AG04450 (cell line): Measurements from ENCODE around the gene KLF3. TPM values are rescaled to one million over a fixed set of nuclear protein-coding genes. Genes with fewer than 3 reads are reported as not detected.
A peak's percentile ranks its signal among the peaks of the same experiment; 100 is the strongest.

Experiments
- CTCF ChIA-PET: fragments of 300-600, 350-600 bp; formaldehyde crosslinking; extraction: SDS; loops from one replicate; lab custom pipeline; 2022; ENCODE audit warnings: antibody characterized with exemption, inconsistent platforms; lab: Charles Lee
- POLR2A ChIA-PET: fragments of 350-600 bp; formaldehyde crosslinking; extraction: SDS; loops from one replicate; lab custom pipeline; 2021; ENCODE audit warnings: antibody characterized with exemption, inconsistent platforms; lab: Yijun Ruan, JAX
- DNase-seq: peaks from one replicate; pipeline ENCODE4 v3.0.0-alpha.2; 2011; ENCODE audit warnings: low read depth, low spot score
- H3K27ac ChIP-seq: one replicate; pipeline ENCODE4 v1.5.1; 2012; ENCODE audit warnings: low read depth, low read length, control low read depth
- H3K27me3 ChIP-seq: one replicate; pipeline ENCODE4 v1.6.0; 2012; ENCODE audit warnings: low read length; ENCODE audit not compliant: control insufficient read depth, insufficient read depth
- H3K4me3 ChIP-seq: 2 replicates; pipeline ENCODE4 v1.5.1; 2011; ENCODE audit warnings: mild to moderate bottlenecking, low read depth, low read length, control low read depth
- H3K9me3 ChIP-seq: 2 replicates; pipeline ENCODE4 v1.5.1; 2012; ENCODE audit warnings: low read length; ENCODE audit not compliant: control insufficient read depth, insufficient read depth
- polyA plus RNA-seq: library from polyadenylated mRNA; depleted of rRNA; stranded (reverse); fragments of >200 nt; gene quantifications from 2 replicates; pipeline ENCODE4 v1.2.3, GENCODE V29; 2011
- TF ChIP-seq, protein P1 (sequence below): IDR thresholded peaks from 2 replicates; pipeline ENCODE4 v1.5.1; 2011; ENCODE audit warnings: low read depth, low read length, control low read depth, inconsistent platforms

KLF3 gene
- polyA plus RNA-seq, 1 experiment: 24.3 TPM

DNA sequence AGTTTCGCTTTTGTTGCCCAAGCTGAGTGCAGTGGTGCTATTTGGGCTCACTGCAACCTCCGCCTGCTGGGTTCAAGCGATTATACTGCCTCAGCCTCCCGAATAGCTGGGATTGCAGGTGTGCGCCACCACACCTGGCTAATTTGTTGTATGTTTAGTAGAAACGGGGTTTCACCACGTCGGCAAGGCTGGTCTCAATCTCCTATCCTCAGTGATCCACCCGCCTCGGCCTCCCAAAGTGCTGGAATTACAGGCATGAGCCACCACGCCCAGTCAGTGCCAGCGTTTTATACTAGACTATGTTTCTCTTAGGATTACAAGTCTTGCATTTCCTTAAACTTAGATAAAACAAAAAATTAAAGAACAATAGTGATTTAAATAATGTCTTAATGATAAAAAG, 13.0 kb downstream of the KLF3 start:
- no peak for DNase-seq
- Histone ChIP-seq H3K27ac (no peak overlapping the region), H3K4me3 (no peak overlapping the region), H3K9me3 (no peaks in the 10 kb centered on the region), H3K27me3 (no peaks in the 10 kb centered on the region)
- POLR2A ChIA-PET: no interaction called here
- TF ChIP-seq, protein P1, sequence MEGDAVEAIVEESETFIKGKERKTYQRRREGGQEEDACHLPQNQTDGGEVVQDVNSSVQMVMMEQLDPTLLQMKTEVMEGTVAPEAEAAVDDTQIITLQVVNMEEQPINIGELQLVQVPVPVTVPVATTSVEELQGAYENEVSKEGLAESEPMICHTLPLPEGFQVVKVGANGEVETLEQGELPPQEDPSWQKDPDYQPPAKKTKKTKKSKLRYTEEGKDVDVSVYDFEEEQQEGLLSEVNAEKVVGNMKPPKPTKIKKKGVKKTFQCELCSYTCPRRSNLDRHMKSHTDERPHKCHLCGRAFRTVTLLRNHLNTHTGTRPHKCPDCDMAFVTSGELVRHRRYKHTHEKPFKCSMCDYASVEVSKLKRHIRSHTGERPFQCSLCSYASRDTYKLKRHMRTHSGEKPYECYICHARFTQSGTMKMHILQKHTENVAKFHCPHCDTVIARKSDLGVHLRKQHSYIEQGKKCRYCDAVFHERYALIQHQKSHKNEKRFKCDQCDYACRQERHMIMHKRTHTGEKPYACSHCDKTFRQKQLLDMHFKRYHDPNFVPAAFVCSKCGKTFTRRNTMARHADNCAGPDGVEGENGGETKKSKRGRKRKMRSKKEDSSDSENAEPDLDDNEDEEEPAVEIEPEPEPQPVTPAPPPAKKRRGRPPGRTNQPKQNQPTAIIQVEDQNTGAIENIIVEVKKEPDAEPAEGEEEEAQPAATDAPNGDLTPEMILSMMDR: no peak
- CTCF ChIA-PET: interaction anchor here (0.7 to 5.2 kb wide), 13 partner anchors 9 to 615 kb away, joined by 3 to 58 read pairs (median 5); no protein-coding TSS in a partner anchor

DNA sequence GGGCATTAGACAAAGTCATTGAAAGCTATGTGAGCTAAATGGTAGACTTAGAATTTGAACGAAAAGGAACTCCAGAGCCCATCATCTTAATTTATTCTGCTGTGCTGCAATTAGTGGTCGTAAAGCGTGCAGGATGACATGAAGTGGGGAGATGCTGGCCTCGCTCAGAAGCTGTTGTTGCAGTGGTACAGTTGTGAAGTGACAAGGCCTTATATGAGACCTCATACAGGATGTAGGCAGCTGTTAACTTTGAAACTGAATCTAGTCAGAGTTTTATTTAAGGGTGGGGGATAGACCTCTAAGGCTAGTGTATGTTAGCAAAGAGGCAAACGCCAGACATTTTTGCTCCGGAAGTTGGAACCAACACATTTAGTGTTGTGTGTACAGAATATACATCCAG, 13.4 kb downstream of the KLF3 start:
- Histone ChIP-seq H3K9me3 (no peaks in the 10 kb centered on the region), H3K27ac (peak overlapping the region; percentile 80), H3K4me3 (no peak overlapping the region), H3K27me3 (no peaks in the 10 kb centered on the region)
- POLR2A ChIA-PET: interaction anchor here (1.0 to 1.2 kb wide), 2 partner anchors 14 to 517 kb away, joined by 4 to 8 read pairs; no protein-coding TSS in a partner anchor
- no peak for DNase-seq
- TF ChIP-seq, protein P1: no peak
- CTCF ChIA-PET: interaction anchor here (0.7 to 5.2 kb wide), 5 partner anchors 42 to 615 kb away, joined by 3 to 58 read pairs (median 11); no protein-coding TSS in a partner anchor

DNA sequence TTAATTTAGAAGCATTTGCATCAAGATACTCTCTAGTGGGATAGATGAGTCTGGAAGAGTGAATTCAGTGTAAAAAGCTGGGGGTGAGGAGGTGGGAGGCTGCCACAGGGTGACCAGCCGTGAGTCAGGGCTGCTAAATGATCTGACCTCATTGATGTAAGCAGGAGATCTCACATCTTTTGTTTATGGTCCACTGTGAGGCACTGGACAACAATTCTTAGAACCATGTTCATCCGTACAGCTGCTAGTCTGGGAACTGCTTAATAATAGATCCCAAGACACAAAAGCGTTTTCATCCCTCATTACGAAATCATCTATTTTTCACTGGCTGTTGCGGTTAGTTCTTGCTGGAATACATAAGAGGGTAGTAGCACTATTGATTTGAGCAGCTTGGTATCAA, 14.1 kb downstream of the KLF3 start:
- DNase-seq: peak; percentile 96
- CTCF ChIA-PET: interaction anchor here (1.8 to 5.2 kb wide), 3 partner anchors 14 to 498 kb away, joined by 4 to 58 read pairs (median 11); no protein-coding TSS in a partner anchor

DNA sequence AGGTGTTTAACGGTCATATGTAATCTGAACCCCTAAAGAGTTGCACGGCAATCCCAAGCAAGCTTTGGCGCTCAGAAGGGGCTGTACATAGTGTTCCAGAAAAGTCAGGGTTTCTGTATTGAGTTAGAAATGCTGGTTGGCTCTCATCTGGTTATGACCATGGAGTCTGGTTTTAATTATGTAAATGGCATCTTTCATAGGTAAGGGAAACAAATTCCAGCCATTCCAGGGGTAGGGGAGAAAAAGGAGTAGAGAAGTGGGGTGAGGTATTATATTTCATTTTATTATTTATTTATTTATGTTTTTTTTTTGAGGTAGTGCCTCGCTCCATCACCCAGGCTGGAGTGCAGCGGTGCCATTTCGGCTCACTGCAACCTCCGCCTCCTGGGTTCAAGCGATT, 15.9 kb downstream of the KLF3 start:
- ChIA-PET CTCF (interaction anchor here (1.8 kb wide), 1 partner anchor 12 kb away, joined by 4 read pairs; no protein-coding TSS in a partner anchor), POLR2A (no interaction called here)
- no peak overlapping the region for H3K27ac ChIP-seq
- no peak for DNase-seq
- H3K9me3 ChIP-seq: no peaks in the 10 kb centered on the region
- no peak overlapping the region for H3K4me3 ChIP-seq
- H3K27me3 ChIP-seq: no peaks in the 10 kb centered on the region
- TF ChIP-seq, protein P1: no peak

More for the DNA sequence above, 14.1 kb downstream of the KLF3 start:
- Histone ChIP-seq H3K27me3 (no peaks in the 10 kb centered on the region), H3K4me3 (no peak overlapping the region), H3K9me3 (no peaks in the 10 kb centered on the region), H3K27ac (peak overlapping the region; percentile 80)
- POLR2A ChIA-PET: interaction anchor here (1.0 to 1.2 kb wide), 2 partner anchors 13 to 517 kb away, joined by 4 to 8 read pairs; no protein-coding TSS in a partner anchor
- TF ChIP-seq, protein P1: no peak

DNA sequence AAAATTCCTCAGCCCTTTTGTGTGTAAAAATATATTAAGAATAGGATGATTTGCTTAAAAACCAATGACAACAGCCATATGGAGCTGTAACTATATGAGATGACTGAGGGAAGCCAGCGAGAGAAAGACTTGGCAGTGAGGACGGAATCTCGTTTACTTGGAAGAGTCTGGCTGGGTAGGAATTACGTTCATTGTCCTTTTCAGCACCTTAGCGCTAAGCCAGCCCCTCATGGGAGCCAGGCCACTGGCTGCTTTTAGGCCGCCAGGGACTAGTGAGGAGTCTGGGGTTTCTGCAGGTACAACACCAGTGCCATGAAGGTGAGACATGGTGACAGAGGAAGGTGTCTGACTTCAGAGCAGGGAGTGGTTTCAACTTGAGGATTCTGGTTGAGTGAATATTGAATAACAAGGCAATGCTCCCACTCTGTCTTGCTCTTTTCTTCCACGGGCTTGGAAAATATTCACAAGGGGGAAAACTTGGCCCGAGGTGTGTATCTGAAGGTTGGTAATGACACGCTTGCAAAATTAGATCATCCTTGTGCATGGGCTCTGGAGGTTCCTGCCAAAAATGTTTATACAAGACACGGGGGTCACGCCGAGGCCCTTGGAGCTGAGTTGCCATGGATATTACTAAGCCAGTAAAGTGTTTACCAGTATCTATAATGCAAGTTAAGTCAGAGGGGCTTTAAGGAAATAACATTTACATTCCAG, 17.4 kb downstream of the KLF3 start:
- ChIA-PET CTCF (interaction anchor here (1.1 to 2.9 kb wide), 2 partner anchors 362 to 562 kb away, joined by 4 to 11 read pairs; no protein-coding TSS in a partner anchor), POLR2A (interaction anchor here (0.7 kb wide), 2 partner anchors 364 to 389 kb away, joined by 3 read pairs; no protein-coding TSS in a partner anchor)
- TF ChIP-seq, protein P1: no peak
- Histone ChIP-seq H3K27ac (peak overlapping the region; percentile 92), H3K27me3 (no peaks in the 10 kb centered on the region), H3K9me3 (no peaks in the 10 kb centered on the region), H3K4me3 (no peak overlapping the region)
- DNase-seq: peak; percentile 81
